Vagina (tissue), 2 donors: ENCODE measurements around the gene USP14.

Experiments
- POLR2AphosphoS5 ChIP-seq, 2 donors: sonication (generic); formaldehyde crosslinking; IDR thresholded peaks; one replicate each; pipeline ENCODE4 v1.9.0; 2017; ENCODE audit warnings: antibody characterized with exemption in 2 of 2, mild to moderate bottlenecking in 2 of 2, low read depth in 1 of 2; ENCODE audit not compliant: insufficient read depth in 1 of 2
- TF ChIP-seq, protein P1 (sequence below), 3 experiments: fragments of 450-650 bp in 2 of 3; fragments of 200-600 bp in 1 of 3; sonication (generic) in 1 of 3; IDR thresholded peaks; one replicate each; pipeline ENCODE4 v1.5.1; 2017 to 2019; ENCODE audit warnings: antibody characterized with exemption in 3 of 3, mild to moderate bottlenecking in 2 of 3, moderate library complexity in 2 of 3

DNA sequence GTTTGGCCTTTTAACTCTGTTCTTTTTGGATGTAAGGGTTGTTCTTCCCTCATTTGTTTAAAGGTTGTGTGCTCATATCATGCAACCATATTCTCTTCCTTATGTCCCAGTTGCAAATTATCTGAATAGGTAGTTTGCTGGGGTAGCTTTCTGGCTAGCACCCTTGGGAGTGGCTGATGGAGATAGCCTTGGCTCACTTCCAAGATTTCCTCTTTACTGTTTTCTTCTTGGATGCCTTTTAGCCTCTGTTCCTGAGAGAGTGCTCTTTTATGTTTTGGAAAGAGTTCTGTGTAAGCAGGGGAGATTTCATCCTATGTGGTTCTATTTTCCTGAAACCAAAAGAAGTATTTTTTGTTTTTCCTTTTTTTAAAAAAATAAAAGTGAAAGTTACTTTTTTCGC lies 25.4 kb downstream of the USP14 start:
- TF ChIP-seq, protein P1, sequence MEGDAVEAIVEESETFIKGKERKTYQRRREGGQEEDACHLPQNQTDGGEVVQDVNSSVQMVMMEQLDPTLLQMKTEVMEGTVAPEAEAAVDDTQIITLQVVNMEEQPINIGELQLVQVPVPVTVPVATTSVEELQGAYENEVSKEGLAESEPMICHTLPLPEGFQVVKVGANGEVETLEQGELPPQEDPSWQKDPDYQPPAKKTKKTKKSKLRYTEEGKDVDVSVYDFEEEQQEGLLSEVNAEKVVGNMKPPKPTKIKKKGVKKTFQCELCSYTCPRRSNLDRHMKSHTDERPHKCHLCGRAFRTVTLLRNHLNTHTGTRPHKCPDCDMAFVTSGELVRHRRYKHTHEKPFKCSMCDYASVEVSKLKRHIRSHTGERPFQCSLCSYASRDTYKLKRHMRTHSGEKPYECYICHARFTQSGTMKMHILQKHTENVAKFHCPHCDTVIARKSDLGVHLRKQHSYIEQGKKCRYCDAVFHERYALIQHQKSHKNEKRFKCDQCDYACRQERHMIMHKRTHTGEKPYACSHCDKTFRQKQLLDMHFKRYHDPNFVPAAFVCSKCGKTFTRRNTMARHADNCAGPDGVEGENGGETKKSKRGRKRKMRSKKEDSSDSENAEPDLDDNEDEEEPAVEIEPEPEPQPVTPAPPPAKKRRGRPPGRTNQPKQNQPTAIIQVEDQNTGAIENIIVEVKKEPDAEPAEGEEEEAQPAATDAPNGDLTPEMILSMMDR (IDR thresholded peaks at IDR 0.05): no peak
- TF ChIP-seq POLR2AphosphoS5 (IDR thresholded peaks at IDR 0.05; ENCODE audit: insufficient read depth in 1 of 2, low read depth in 1 of 2): no peak
